Liver (tissue), 3 donors: ENCODE data around the gene CYB561D2.

Experiments
- ATF3 ChIP-seq: IDR thresholded peaks from 2 replicates; pipeline ENCODE4 v1.6.1; 2016; ENCODE audit warnings: antibody characterized with exemption
- CTCF ChIP-seq: fragments of 150-350 bp; IDR thresholded peaks from 2 replicates; pipeline ENCODE4 v1.5.1; 2017; ENCODE audit warnings: improper control_type of control experiment, low read depth, low read length; ENCODE audit not compliant: missing input control
- GABPA ChIP-seq, 2 donors: IDR thresholded peaks in 1 of 2; conservative IDR thresholded peaks in 1 of 2; 2 replicates each; pipeline ENCODE4 v1.6.1; 2016; ENCODE audit warnings: antibody characterized with exemption in 2 of 2, mild to moderate bottlenecking in 1 of 2, moderate library complexity in 1 of 2
- HNF4A ChIP-seq, 2 donors: conservative IDR thresholded peaks; 2 replicates each; pipeline ENCODE4 v1.6.1; 2016; ENCODE audit warnings: antibody characterized with exemption in 2 of 2, mild to moderate bottlenecking in 2 of 2
- JUND ChIP-seq, 2 donors: IDR thresholded peaks; 2 replicates each; pipeline ENCODE4 v1.6.1; 2016; ENCODE audit warnings: antibody characterized with exemption in 2 of 2
- MAX ChIP-seq: IDR thresholded peaks from 2 replicates; pipeline ENCODE4 v1.6.1; 2016; ENCODE audit warnings: antibody characterized with exemption
- NR2F2 ChIP-seq: IDR thresholded peaks from 2 replicates; pipeline ENCODE4 v1.6.1; 2016; ENCODE audit warnings: antibody characterized with exemption
- RAD21 ChIP-seq, 2 donors: IDR thresholded peaks; 2 replicates each; pipeline ENCODE4 v1.6.1; 2016; ENCODE audit warnings: antibody characterized with exemption in 2 of 2, mild to moderate bottlenecking in 2 of 2
- REST ChIP-seq: IDR thresholded peaks from 2 replicates; pipeline ENCODE4 v1.6.1; 2016; ENCODE audit warnings: antibody characterized with exemption, mild to moderate bottlenecking
- TAF1 ChIP-seq: conservative IDR thresholded peaks from 2 replicates; pipeline ENCODE4 v1.6.1; 2016; ENCODE audit warnings: antibody characterized with exemption, mild to moderate bottlenecking
- YY1 ChIP-seq: IDR thresholded peaks from 2 replicates; pipeline ENCODE4 v1.6.1; 2016; ENCODE audit warnings: antibody characterized with exemption, mild to moderate bottlenecking
- TF ChIP-seq, protein P1 (sequence below): IDR thresholded peaks from 2 replicates; pipeline ENCODE4 v1.6.1; 2016; ENCODE audit warnings: antibody characterized with exemption
- donor health status: healthy.
- donor health status: healthy.

GRCh38 chr3:50325113-50325480 lies 25.6 kb upstream of the CYB561D2 start:
- TF ChIP-seq ATF3 (no peak), CTCF (no peak), TAF1 (no peak), HNF4A (conservative IDR thresholded peaks at IDR 0.05) (no peak), GABPA (IDR thresholded peaks at IDR 0.05 in 1 of 2, conservative IDR thresholded peaks at IDR 0.05 in 1 of 2) (no peak), YY1 (no peak), RAD21 (IDR thresholded peaks at IDR 0.05) (no peak), JUND (IDR thresholded peaks at IDR 0.05) (no peak), MAX (no peak), NR2F2 (no peak), REST (no peak)
- TF ChIP-seq, protein P1, sequence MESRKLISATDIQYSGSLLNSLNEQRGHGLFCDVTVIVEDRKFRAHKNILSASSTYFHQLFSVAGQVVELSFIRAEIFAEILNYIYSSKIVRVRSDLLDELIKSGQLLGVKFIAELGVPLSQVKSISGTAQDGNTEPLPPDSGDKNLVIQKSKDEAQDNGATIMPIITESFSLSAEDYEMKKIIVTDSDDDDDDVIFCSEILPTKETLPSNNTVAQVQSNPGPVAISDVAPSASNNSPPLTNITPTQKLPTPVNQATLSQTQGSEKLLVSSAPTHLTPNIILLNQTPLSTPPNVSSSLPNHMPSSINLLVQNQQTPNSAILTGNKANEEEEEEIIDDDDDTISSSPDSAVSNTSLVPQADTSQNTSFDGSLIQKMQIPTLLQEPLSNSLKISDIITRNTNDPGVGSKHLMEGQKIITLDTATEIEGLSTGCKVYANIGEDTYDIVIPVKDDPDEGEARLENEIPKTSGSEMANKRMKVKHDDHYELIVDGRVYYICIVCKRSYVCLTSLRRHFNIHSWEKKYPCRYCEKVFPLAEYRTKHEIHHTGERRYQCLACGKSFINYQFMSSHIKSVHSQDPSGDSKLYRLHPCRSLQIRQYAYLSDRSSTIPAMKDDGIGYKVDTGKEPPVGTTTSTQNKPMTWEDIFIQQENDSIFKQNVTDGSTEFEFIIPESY: no peak
